ENCODE results near the gene PRIM2. TPM values are rescaled to one million over a fixed set of nuclear protein-coding genes. Genes with fewer than 3 reads are reported as not detected.
A peak's percentile ranks its signal among the peaks of the same experiment; 100 is the strongest.
"Not testable (repeated sequence)": the region's sequence is repeated elsewhere in the genome, so short reads cannot be mapped to it uniquely, and the experiment has no call there.

PRIM2 gene
- total and polyA plus RNA-seq, 8 donors = 11.2 to 18.8 (median 14.8) TPM

GRCh38 chr6:57469072-57469471 lies 151.6 kb downstream of the PRIM2 start:
- no peak for DNase-seq
- H3K27me3 ChIP-seq = no peaks in the 10 kb centered on the region
- no peak for TF ChIP-seq CTCF (IDR thresholded peaks at IDR 0.05)
- no peak overlapping the region for H3K27ac ChIP-seq
- no peaks in the 10 kb centered on the region for H3K4me1 ChIP-seq
- H3K36me3 ChIP-seq = no peaks in the 10 kb centered on the region
- no peak overlapping the region for H3K4me3 ChIP-seq
- ATAC-seq = no peak
- peaks cover 0 to 8% of the 10 kb centered on the region in 2 donors for H3K9me3 ChIP-seq
- intact Hi-C loops (cut with DNase I) = no loop called here

- not testable (repeated sequence) for DNase-seq, H3K27ac ChIP-seq
These were observed 152.7 kb downstream of the PRIM2 start for GRCh38 chr6:57470148-57470547.

DNA sequence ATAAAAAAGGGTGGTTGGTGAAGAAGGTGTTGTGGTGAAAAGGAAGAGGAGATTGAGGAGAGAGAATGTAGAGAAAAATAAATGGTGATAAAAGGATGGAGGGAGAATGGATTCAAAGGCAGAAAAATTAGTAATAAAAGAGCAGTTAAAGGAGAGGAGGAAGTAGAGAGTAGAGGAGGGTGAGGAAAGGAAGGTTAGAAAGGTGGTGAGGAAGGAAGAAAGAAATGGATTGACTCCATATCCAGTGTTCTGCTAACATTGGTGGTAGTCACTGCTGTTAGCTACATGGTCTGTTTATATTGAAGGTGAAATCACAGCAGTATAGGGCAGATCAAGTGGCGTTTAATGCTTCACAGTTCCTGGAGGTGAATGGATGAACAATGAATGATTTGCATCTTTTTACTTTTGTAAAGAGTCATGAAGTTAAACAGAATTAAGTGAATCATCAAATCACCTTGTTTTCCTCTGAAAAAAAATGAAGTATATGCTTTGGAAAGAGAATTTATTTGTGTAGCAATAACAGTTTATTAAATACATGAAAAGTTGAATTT lies 154.0 kb downstream of the PRIM2 start:
- not testable (repeated sequence) for ATAC-seq, H3K27ac ChIP-seq

More at GRCh38 chr6:57470148-57470547, 152.7 kb downstream of the PRIM2 start:
- H3K36me3 ChIP-seq; H3K4me3 ChIP-seq; H3K9me3 ChIP-seq; intact Hi-C loops (cut with DNase I); ATAC-seq; H3K27me3 ChIP-seq; H3K4me1 ChIP-seq: not testable (repeated sequence)

GRCh38 chr6:57472861-57473362 lies 155.5 kb downstream of the PRIM2 start:
- H3K4me3 ChIP-seq; H3K27me3 ChIP-seq; H3K4me1 ChIP-seq; H3K9me3 ChIP-seq; intact Hi-C loops (cut with DNase I); H3K36me3 ChIP-seq; H3K27ac ChIP-seq: not testable (repeated sequence)
- ATAC-seq = peak; percentile 54
- peak in 2 of 4 donors; percentile 29 to 47 for DNase-seq

More for the DNA sequence above, 154.0 kb downstream of the PRIM2 start:
- H3K4me3 ChIP-seq; H3K27me3 ChIP-seq; H3K9me3 ChIP-seq; DNase-seq; H3K4me1 ChIP-seq; H3K36me3 ChIP-seq; intact Hi-C loops (cut with DNase I): not testable (repeated sequence)

DNA sequence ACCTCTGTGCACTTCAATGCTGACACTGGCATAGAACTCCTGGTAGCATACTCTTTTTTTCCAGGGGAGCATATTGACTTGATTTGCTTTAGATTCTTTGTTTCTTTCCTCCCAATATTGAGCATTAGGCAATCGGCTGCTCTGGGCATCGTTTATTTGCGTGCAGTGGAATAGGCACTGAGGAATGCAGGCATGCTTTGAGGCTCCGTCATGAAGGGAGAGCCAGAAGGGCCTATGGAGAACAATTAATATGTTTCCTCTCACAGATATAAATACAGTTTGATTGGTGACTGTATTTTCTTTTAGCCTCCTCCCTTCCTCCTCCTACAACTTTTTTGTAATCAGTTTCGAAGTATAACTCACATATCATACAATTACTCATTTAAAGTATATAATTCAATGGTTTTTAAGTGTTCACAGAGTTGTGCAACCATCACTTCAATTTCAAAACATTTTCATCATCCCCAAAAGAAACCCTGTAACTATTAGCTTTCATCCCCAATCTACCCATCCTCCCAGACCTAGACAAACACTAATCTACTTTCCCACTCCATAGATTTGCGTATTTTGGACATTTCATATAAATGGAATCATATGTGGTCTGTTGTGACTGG lies 157.5 kb downstream of the PRIM2 start:
- H3K4me3 ChIP-seq; ATAC-seq; intact Hi-C loops (cut with DNase I); H3K4me1 ChIP-seq; H3K27ac ChIP-seq; DNase-seq; H3K27me3 ChIP-seq; H3K36me3 ChIP-seq; H3K9me3 ChIP-seq: not testable (repeated sequence)

DNA sequence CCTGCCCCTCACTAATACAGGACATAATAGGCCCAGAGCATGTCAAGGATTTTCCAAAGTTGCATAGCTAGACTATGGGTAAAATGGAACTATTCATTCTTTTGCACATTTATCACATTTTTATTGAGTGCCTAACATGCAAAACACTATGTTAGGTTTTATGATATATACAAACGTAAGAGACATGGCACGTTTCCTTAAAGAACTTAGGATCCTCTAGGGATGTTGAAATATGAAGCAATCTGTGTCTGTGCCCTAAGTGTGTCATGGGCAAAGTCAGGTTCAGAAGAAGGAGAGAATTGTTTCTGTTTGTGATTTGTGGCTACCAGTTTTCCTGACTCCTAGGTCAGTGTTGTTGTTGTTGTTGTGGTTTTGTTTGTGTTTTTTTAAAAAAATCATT lies 158.2 kb downstream of the PRIM2 start:
- H3K36me3 ChIP-seq; ATAC-seq; H3K27me3 ChIP-seq; H3K4me1 ChIP-seq; H3K4me3 ChIP-seq; intact Hi-C loops (cut with DNase I); H3K27ac ChIP-seq; H3K9me3 ChIP-seq; DNase-seq: not testable (repeated sequence)

DNA sequence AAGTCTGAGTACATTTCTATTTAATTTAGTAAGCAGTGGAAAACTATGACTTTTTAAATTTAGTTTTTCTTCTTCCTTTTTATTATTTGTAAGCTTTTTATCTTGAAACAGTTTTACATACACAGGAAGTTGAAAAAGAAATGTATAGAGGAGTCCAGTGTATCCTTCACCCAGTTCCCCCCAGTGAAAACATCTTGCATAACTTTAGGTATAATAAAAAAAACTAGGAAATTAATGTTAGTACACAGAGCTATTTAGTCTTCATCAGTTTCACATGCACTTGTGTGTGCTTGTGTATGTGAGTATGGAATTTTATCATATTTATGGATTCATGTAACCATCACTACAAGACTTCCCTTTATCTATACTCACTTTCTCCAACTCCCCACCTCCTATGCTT lies 162.8 kb downstream of the PRIM2 start:
- H3K9me3 ChIP-seq; H3K27me3 ChIP-seq; intact Hi-C loops (cut with DNase I); H3K4me3 ChIP-seq; H3K4me1 ChIP-seq; ATAC-seq; DNase-seq; H3K36me3 ChIP-seq; H3K27ac ChIP-seq: not testable (repeated sequence)

DNA sequence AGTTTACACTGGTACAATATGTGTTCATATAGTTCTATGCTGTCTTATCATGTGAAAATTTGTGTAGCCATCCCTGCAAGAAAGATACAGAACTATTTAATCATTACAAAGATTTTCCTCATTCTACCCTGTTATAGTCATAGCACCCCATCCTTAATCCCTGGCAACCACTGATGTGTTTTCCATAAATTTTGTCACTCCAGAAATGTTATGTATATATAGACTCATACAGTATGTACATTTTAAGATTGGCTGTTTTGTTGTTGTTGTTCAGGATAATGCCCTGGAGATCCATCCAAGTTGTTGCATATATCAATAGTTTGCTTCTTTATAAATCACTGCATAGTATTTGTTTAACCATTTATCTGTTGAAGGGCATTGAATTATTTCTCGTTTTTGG lies 163.7 kb downstream of the PRIM2 start:
- H3K36me3 ChIP-seq; DNase-seq; H3K9me3 ChIP-seq; H3K4me3 ChIP-seq; ATAC-seq; H3K4me1 ChIP-seq; H3K27me3 ChIP-seq; H3K27ac ChIP-seq; intact Hi-C loops (cut with DNase I): not testable (repeated sequence)

DNA sequence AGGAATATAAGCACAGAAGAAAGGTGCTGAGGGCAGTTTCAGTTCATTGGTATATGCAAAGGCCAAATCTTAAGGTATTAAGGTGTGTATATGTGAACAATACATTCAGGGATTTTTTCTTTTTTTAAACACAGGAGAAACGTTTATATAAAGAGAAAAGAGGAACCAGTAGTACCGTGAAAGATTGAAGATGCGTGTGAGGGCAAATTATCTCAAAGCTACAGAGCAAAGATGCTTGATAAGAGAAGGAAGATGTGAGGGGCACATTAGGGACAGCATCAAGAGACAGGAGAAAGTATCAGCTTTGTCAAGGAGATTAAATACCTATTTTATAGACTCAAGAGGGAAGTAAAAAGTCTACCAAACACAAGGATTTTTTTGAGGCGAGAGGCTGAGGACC lies 165.0 kb downstream of the PRIM2 start:
- intact Hi-C loops (cut with DNase I); ATAC-seq; H3K36me3 ChIP-seq: not testable (repeated sequence)

DNA sequence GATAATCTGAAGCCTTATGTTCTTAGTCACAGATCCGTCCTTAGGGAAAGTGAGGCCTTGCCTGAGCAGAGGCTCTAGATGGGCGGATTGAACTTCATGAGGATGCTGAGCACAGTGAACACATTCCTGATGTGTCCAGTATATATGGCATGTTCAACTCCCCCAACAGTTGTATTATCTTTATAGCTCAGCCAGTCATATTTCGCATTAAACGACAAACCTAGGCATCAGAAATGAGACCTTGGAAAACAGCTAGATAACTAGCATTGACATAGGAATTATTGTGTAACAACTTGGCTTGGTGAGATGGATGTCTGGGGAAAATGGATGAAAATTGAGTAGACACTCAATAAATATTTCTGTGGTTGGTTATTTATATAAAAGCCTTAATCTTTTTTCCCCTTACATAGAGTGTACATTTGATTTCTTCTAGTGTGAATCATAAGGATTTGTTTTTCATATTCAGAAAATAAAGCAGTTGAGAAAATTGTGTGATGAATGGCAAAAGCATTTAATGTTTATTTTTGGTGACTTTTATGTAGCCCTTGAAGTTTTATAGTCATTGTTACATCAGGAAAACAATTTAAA lies 169.2 kb downstream of the PRIM2 start:
- H3K4me3 ChIP-seq; H3K9me3 ChIP-seq; intact Hi-C loops (cut with DNase I); H3K36me3 ChIP-seq; H3K27ac ChIP-seq; DNase-seq; H3K4me1 ChIP-seq; H3K27me3 ChIP-seq: not testable (repeated sequence)
- peak; percentile 46 for ATAC-seq

More for the DNA sequence above, 165.0 kb downstream of the PRIM2 start:
- not testable (repeated sequence) for H3K27ac ChIP-seq, H3K4me3 ChIP-seq, H3K27me3 ChIP-seq, DNase-seq, H3K9me3 ChIP-seq, H3K4me1 ChIP-seq

GRCh38 chr6:57488551-57488950 lies 171.1 kb downstream of the PRIM2 start:
- H3K36me3 ChIP-seq; intact Hi-C loops (cut with DNase I); H3K4me3 ChIP-seq; H3K27me3 ChIP-seq; DNase-seq; H3K9me3 ChIP-seq; H3K27ac ChIP-seq; ATAC-seq; H3K4me1 ChIP-seq: not testable (repeated sequence)

GRCh38 chr6:57489887-57490286 lies 172.5 kb downstream of the PRIM2 start:
- ATAC-seq; H3K27me3 ChIP-seq; intact Hi-C loops (cut with DNase I); H3K4me3 ChIP-seq; H3K36me3 ChIP-seq; H3K4me1 ChIP-seq; H3K9me3 ChIP-seq; H3K27ac ChIP-seq; DNase-seq: not testable (repeated sequence)
